DOHH2 (cell line): ENCODE measurements around the gene HIC1.

Source experiments
- H3F3A ChIP-seq: fragments of 200-600 bp; sonication (generic), shearing (Covaris generic); 2 replicates; pipeline ENCODE4 v1.6.0; 2016; ENCODE audit warnings: antibody characterized with exemption, mild to moderate bottlenecking; ENCODE audit not compliant: control insufficient read depth, insufficient read depth
- H3K27ac ChIP-seq: fragments of 200-600 bp; sonication (generic); 2 replicates; pipeline ENCODE4 v1.5.1; 2014; ENCODE audit warnings: low read depth, mild to moderate bottlenecking, low read length, moderate library complexity
- H3K27me3 ChIP-seq: fragments of 200-600 bp; sonication (generic); 2 replicates; pipeline ENCODE4 v1.6.1; 2014; ENCODE audit warnings: mild to moderate bottlenecking, low read length, mixed read lengths; ENCODE audit not compliant: control insufficient read depth
- H3K36me3 ChIP-seq: fragments of 200-600 bp; sonication (generic); 2 replicates; pipeline ENCODE4 v1.6.1; 2014; ENCODE audit warnings: mild to moderate bottlenecking, low read length, moderate library complexity, mixed read lengths; ENCODE audit not compliant: control insufficient read depth
- H3K4me1 ChIP-seq: fragments of 200-600 bp; sonication (generic); 2 replicates; pipeline ENCODE4 v1.6.1; 2014; ENCODE audit warnings: mild to moderate bottlenecking, low read length, mixed read lengths; ENCODE audit not compliant: control insufficient read depth
- H3K4me2 ChIP-seq: fragments of 200-600 bp; sonication (generic); 2 replicates; pipeline ENCODE4 v1.6.0; 2014; ENCODE audit warnings: mild to moderate bottlenecking, low read length, moderate library complexity
- H3K4me3 ChIP-seq: fragments of 200-600 bp; sonication (generic); 2 replicates; pipeline ENCODE4 v1.5.1; 2014; ENCODE audit warnings: mild to moderate bottlenecking, low read length, mixed read lengths
- H3K79me2 ChIP-seq: fragments of 200-600 bp; sonication (generic); 2 replicates; pipeline ENCODE4 v1.6.1; 2014; ENCODE audit warnings: mild to moderate bottlenecking, low read length, mixed read lengths; ENCODE audit not compliant: control insufficient read depth
- H3K9me2 ChIP-seq: fragments of 200-600 bp; sonication (generic); replicated peaks from 2 replicates; pipeline ENCODE4 v1.6.1; 2014; ENCODE audit warnings: mild to moderate bottlenecking, low read length, mixed read lengths; ENCODE audit not compliant: control insufficient read depth
- H3K9me3 ChIP-seq: fragments of 200-600 bp; sonication (generic); 2 replicates; pipeline ENCODE4 v1.6.1; 2014; ENCODE audit warnings: antibody characterized with exemption, low read length, mixed read lengths; ENCODE audit not compliant: control insufficient read depth, insufficient read depth
- H4K20me1 ChIP-seq: fragments of 200-600 bp; sonication (generic); 2 replicates; pipeline ENCODE4 v1.6.0; 2014; ENCODE audit warnings: low read depth, mild to moderate bottlenecking, antibody characterized with exemption, low read length, moderate library complexity; ENCODE audit not compliant: control insufficient read depth, insufficient read depth
- CTCF ChIP-seq: fragments of 200-600 bp; sonication (generic); IDR thresholded peaks from one replicate; pipeline ENCODE4 v1.5.1; 2014; ENCODE audit warnings: antibody characterized with exemption, mild to moderate bottlenecking, low read depth, low read length; ENCODE audit not compliant: poor library complexity, severe bottlenecking
- EZH2phosphoT487 ChIP-seq: fragments of 200-600 bp; sonication (generic); IDR thresholded peaks from 2 replicates; pipeline ENCODE4 v1.6.1; 2017; ENCODE audit warnings: borderline replicate concordance, mild to moderate bottlenecking, antibody characterized with exemption, low read length, moderate library complexity, mixed read lengths

HIC1 gene

GRCh38 chr17:2048805-2049204 lies 6.1 kb upstream of the HIC1 start:
- no peak overlapping the region for H3K27ac ChIP-seq

GRCh38 chr17:2049333-2050299 lies 5.3 kb upstream of the HIC1 start:
- Histone ChIP-seq H3K27ac (no peak overlapping the region), H3K9me2 (no peaks in the 10 kb centered on the region), H3K79me2 (no peaks in the 10 kb centered on the region), H3F3A (peaks cover 6% of the 10 kb centered on the region), H3K9me3 (no peaks in the 10 kb centered on the region), H3K4me1 (peaks cover 36% of the 10 kb centered on the region), H3K36me3 (peaks cover 2% of the 10 kb centered on the region; the same call in 1 of the 2 replicates), H3K4me3 (peak overlapping the region; percentile 77), H4K20me1 (0 out of 2 replicates have a peak, but pooled peaks cover 7% of the 10 kb centered on the region), H3K27me3 (peaks cover 51% of the 10 kb centered on the region), H3K4me2 (peak overlapping the region; percentile 88)
- TF ChIP-seq EZH2phosphoT487 = 0 out of 2 replicates have a peak, but pooled peaks have one; percentile 61
- no peak for TF ChIP-seq CTCF

More at GRCh38 chr17:2048805-2049204, 6.1 kb upstream of the HIC1 start:
- H3K79me2 ChIP-seq = no peaks in the 10 kb centered on the region
- H3K27me3 ChIP-seq = peaks cover 43% of the 10 kb centered on the region
- no peaks in the 10 kb centered on the region; the same call in 1 of the 2 replicates for H3F3A ChIP-seq
- 0 out of 2 replicates have a peak, but pooled peaks cover 3% of the 10 kb centered on the region for H4K20me1 ChIP-seq
- H3K4me2 ChIP-seq = peak overlapping the region; percentile 88; the same call in 1 of the 2 replicates
- H3K4me3 ChIP-seq = no peak overlapping the region
- H3K36me3 ChIP-seq = peaks cover 7% of the 10 kb centered on the region; the same call in 1 of the 2 replicates
- peaks cover 28% of the 10 kb centered on the region for H3K4me1 ChIP-seq
- TF ChIP-seq EZH2phosphoT487 (no peak), CTCF (no peak)
- H3K9me2 ChIP-seq = no peaks in the 10 kb centered on the region
- no peaks in the 10 kb centered on the region for H3K9me3 ChIP-seq

- Histone ChIP-seq H4K20me1 (0 out of 2 replicates have a peak, but pooled peaks cover 7% of the 10 kb centered on the region), H3K9me2 (no peaks in the 10 kb centered on the region), H3K4me3 (peak overlapping the region; percentile 58), H3K79me2 (no peaks in the 10 kb centered on the region), H3K9me3 (no peaks in the 10 kb centered on the region), H3K4me2 (peak overlapping the region; percentile 69), H3F3A (peaks cover 6% of the 10 kb centered on the region), H3K27ac (no peak overlapping the region), H3K4me1 (peaks cover 44% of the 10 kb centered on the region), H3K27me3 (peaks cover 58% of the 10 kb centered on the region), H3K36me3 (no peaks in the 10 kb centered on the region)
- TF ChIP-seq EZH2phosphoT487 (peak; percentile 50; the same call in 1 of the 2 replicates), CTCF (no peak)
Measured at GRCh38 chr17:2050300-2051060, 4.4 kb upstream of the HIC1 start.
